Calu3 (cell line): ENCODE measurements around the gene ELAPOR1. TPM values are rescaled to one million over a fixed set of nuclear protein-coding genes. Genes with fewer than 3 reads are reported as not detected.

Experiments used
- BruUV-seq: library from RNA; stranded (reverse); fragments of 400-500 nt; replicated peaks from 2 replicates; lab custom pipeline; 2021; lab: Mats Ljungman, UMichigan
- CTCF ChIA-PET: fragments of 300-600 bp; sonication (Branson Sonifier 250); formaldehyde crosslinking; loops from one replicate; lab custom pipeline; 2022; ENCODE audit warnings: antibody characterized with exemption; lab: Charles Lee
- DNase-seq: peaks from one replicate; pipeline ENCODE4 v3.0.0; 2022
- H3K27ac Mint-ChIP-seq: one replicate; pipeline ENCODE4 v1.8.0; 2022; ENCODE audit warnings: mixed read lengths; ENCODE audit not compliant: unreplicated experiment
- H3K27me3 Mint-ChIP-seq: one replicate; pipeline ENCODE4 v1.8.0; 2022; ENCODE audit warnings: mixed read lengths; ENCODE audit not compliant: unreplicated experiment
- H3K36me3 Mint-ChIP-seq: one replicate; pipeline ENCODE4 v1.8.0; 2022; ENCODE audit warnings: mild to moderate bottlenecking, moderate library complexity, mixed read lengths; ENCODE audit not compliant: insufficient read depth, unreplicated experiment
- H3K4me1 Mint-ChIP-seq: one replicate; pipeline ENCODE4 v1.8.0; 2022; ENCODE audit warnings: mild to moderate bottlenecking, low read depth, mixed read lengths; ENCODE audit not compliant: unreplicated experiment
- H3K4me3 Mint-ChIP-seq: one replicate; pipeline ENCODE4 v1.8.0; 2022; ENCODE audit warnings: mild to moderate bottlenecking, low read depth, moderate library complexity, mixed read lengths; ENCODE audit not compliant: unreplicated experiment
- H3K9me3 Mint-ChIP-seq: one replicate; pipeline ENCODE4 v1.8.0; 2022; ENCODE audit warnings: low read depth, mixed read lengths; ENCODE audit not compliant: unreplicated experiment
- CTCF ChIP-seq: fragments of 200-600 bp; IDR thresholded peaks from one replicate; pipeline ENCODE4 v1.8.0; 2022; ENCODE audit warnings: antibody characterized with exemption; ENCODE audit not compliant: unreplicated experiment
- intact Hi-C: fragments of 100-400 bp; cut with micrococcal nuclease; formaldehyde crosslinking; loops from one replicate; pipeline ENCODE4 v1.10.0; 2022; ENCODE audit not compliant: unreplicated experiment
- total RNA-seq: library from RNA; stranded (reverse); gene quantifications from 2 replicates; pipeline ENCODE4 v1.2.3, GENCODE V29; 2022

ELAPOR1 gene
- total RNA-seq, 1 experiment from 2014 or later, result 0.45 TPM

GRCh38 chr1:109089242-109090015 lies 24.5 kb upstream of the ELAPOR1 start:
- intact Hi-C loops, result no loop called here
- no peak for TF ChIP-seq CTCF
- no peak overlapping the region for H3K27ac Mint-ChIP-seq
- H3K9me3 Mint-ChIP-seq, result no peaks in the 10 kb centered on the region
- BruUV-seq, result no TSS peak
- H3K36me3 Mint-ChIP-seq, result peaks cover 34% of the 10 kb centered on the region
- no peaks in the 10 kb centered on the region for H3K27me3 Mint-ChIP-seq
- H3K4me3 Mint-ChIP-seq, result peak overlapping the region; percentile 91
- peak; percentile 51 for DNase-seq
- CTCF ChIA-PET, result interaction anchor here (0.7 to 1.0 kb wide), 4 partner anchors 11 to 126 kb away, joined by 3 to 4 read pairs (median 4); no protein-coding TSS in a partner anchor
- H3K4me1 Mint-ChIP-seq, result no peaks in the 10 kb centered on the region

DNA sequence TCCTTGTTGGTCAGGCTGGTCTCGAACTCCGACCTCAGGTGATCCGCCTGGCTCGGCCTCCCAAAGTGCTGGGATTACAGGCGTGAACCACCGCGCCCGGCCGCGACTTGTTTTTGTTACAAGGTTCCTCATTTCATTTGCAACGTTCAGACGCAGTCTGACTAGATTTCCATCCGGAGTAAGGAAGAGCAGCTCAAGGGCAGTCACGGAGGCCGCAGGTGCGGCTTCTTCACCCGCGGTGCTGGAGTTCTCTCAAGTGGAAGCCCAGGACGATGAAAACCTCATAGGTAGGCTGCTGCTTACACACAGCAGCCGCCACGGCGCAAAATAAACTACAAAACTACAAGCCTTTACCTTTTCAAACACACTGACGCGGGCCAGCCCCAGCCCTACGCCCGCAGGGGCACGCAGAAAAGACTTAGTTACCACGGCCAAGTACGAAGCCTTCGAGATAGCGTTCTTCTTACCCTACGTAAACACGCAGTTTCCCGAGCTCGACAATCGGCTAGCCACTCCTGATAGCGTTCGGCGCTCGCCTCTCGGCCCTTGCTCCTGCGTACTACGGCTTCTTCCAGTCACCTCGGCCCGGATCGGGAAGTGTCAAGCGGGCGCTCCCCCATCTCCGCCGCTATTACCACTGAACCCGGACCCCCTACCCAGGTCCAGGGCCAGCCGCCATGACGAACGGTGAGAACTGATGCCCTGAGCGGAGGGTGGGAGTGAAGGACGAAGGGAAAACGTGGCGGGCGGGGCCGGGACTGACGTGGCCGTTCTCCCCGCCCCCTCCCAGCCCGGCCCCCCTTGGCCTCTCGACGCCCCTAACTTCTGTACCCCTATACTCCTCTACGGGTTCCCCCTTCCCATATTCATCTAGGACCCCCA lies 23.5 kb upstream of the ELAPOR1 start, which contains the start of gene TMEM167B:
Gene TMEM167B (plus strand): TSS at position 569 of the 882 bp plus-strand sequence. CDS start 109 bp downstream, at position 678.
- no peaks in the 10 kb centered on the region for H3K4me1 Mint-ChIP-seq
- H3K9me3 Mint-ChIP-seq, result no peaks in the 10 kb centered on the region
- H3K36me3 Mint-ChIP-seq, result peaks cover 34% of the 10 kb centered on the region
- peak; percentile 77 for DNase-seq
- H3K27ac Mint-ChIP-seq, result peak within 1 kb of the TSS; percentile 85
- no peak for TF ChIP-seq CTCF
- H3K27me3 Mint-ChIP-seq, result no peaks in the 10 kb centered on the region
- peak within 1 kb of the TSS; percentile 91 for H3K4me3 Mint-ChIP-seq
- intact Hi-C loops, result no loop called here
- TSS peak; percentile 84 for BruUV-seq
- CTCF ChIA-PET, result interaction anchor here (1.0 kb wide), 2 partner anchors 10 to 22 kb away, joined by 4 read pairs; a partner anchor contains a TSS

- H3K9me3 Mint-ChIP-seq, result no peaks in the 10 kb centered on the region
- peak overlapping the region; percentile 85 for H3K27ac Mint-ChIP-seq
- H3K4me3 Mint-ChIP-seq, result peak overlapping the region; percentile 91
- peaks cover 34% of the 10 kb centered on the region for H3K36me3 Mint-ChIP-seq
- intact Hi-C loops, result no loop called here
- no peak for TF ChIP-seq CTCF
- H3K27me3 Mint-ChIP-seq, result no peaks in the 10 kb centered on the region
- BruUV-seq, result TSS peak; percentile 65
- CTCF ChIA-PET, result interaction anchor here (1.0 kb wide), 1 partner anchor 21 kb away, joined by 4 read pairs; a partner anchor contains a TSS
- no peak for DNase-seq
- no peaks in the 10 kb centered on the region for H3K4me1 Mint-ChIP-seq
These were observed 22.7 kb upstream of the ELAPOR1 start for GRCh38 chr1:109091078-109091838.

DNA sequence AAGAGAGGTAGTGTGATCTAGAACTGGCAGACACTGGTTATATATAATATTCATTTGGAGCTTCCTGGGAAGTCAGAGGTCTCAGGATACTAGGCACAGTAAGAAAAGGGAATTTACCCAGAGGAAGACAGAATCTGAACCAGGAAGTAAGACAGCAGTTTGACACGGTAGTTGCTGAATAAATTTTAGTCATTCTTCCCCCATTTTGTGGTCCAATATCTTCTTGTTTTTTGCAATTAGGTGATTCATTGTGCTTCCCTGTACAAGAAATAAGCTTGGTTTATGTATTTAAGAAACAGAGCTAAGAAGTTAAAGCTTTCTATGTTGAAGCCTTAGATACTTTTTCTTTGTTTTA lies 22.1 kb upstream of the ELAPOR1 start:
- DNase-seq, result no peak
- Mint-ChIP-seq H3K36me3 (peaks cover 34% of the 10 kb centered on the region), H3K4me1 (no peaks in the 10 kb centered on the region), H3K27me3 (no peaks in the 10 kb centered on the region), H3K27ac (peak overlapping the region; percentile 85), H3K9me3 (no peaks in the 10 kb centered on the region), H3K4me3 (peak overlapping the region; percentile 91)
- intact Hi-C loops, result no loop called here
- BruUV-seq, result no TSS peak
- TF ChIP-seq CTCF, result no peak
- CTCF ChIA-PET, result no interaction called here
